ENCODE measurements around the gene HELZ.

HELZ gene

DNA sequence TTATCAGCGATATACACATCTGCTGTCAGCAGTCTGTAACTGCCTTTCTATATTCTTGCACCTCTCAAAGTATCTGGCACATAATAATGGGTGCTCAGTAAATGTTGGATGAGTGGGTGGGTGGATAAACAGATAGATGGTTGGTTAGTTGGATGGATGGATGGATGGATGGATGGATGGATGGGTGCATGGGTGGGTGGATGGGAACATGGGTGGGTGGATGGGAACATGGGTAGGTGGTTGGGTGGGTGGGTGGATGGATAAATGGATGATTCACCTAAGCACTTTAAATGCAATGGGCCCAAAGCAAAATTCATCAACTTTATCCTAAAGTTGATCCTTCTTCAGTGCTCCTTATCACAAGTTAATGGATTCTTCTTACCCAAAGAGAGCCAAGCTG is 48.6 kb downstream of the HELZ start:
- DNase-seq (ENCODE audit: insufficient read length, low spot score) (no peak), FAIRE-seq (no peak)

DNA sequence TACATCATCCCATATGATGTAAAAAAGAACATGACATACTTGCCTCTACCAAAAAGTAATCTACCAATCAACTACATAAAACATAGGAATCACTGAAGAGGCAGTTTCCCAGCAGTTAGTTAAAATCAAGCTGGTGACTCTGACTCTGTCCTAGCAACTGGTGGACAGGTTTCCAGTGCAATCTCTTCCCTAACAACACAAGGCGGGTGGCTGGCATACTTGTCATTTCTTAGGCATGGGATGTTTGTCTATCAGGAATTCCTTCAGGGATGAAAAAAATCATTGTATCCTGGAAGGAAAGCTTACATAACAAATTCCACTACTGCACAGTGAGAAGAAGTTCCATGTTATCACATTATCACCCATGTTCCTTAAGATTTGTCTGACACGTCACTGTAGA is 50.9 kb downstream of the HELZ start:
- FAIRE-seq (no peak), DNase-seq (ENCODE audit: insufficient read length, low spot score) (no peak)

DNA sequence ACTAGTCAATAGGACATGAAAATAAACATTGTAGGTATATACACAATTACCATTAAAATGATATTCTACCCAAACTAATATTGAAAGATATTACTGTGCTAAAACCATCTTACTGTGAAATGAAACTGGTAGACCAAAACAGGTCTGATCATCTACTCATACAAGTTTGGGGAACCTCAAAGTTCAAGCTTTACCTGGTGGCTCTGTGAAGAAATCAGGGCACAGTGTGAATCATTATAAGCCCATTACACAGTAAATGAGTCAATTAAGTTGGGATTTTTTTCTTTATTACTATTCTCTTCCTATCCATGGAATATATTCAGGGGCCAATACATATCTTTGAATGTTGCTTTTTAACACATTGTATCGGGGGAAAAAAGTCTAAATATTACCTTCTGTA is 57.1 kb downstream of the HELZ start:
- no peak for DNase-seq (ENCODE audit: insufficient read length, low spot score)
- FAIRE-seq = no peak

DNA sequence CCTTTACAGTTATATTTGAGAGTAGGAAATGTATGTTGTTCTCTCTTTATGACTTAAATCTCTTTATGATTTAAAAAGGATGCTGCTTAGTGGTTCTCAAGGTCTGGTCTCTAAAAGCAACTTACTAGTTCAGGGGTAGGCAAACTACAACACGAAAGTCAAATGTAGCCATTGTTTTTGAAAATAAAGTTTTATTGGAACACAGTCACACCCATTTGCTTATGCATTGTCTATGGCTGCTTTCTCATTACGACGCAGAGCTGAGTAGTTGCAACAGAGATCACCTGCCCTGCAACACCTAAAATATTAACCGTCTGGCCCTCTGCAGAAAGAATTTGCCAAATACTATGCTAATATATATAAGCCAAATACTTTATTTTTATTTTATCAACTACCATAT is 58.2 kb downstream of the HELZ start:
- DNase-seq (ENCODE audit: insufficient read length, low spot score) = no peak

DNA sequence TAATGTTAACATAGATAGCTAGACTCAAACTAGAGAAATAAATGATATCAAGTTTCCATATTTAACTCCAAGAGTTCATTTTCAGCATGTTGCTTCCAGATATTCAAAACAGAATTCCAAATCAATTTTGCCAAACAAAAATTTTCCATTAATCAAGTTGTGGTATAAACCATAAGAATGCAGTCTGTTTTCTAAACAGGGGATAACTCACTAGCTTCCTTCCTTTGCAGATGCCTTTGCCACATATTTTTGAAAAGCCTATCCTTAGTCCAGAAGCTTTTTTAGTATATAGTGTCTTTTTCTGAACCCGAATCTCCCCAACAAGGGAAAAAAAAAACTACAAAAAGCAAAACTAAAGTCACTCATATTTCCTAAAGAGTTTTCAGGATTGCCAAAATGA is 61.5 kb downstream of the HELZ start:
- FAIRE-seq = no peak
- no peak for DNase-seq (ENCODE audit: insufficient read length, low spot score)

More for the DNA sequence above, 58.2 kb downstream of the HELZ start:
- no peak for FAIRE-seq

DNA sequence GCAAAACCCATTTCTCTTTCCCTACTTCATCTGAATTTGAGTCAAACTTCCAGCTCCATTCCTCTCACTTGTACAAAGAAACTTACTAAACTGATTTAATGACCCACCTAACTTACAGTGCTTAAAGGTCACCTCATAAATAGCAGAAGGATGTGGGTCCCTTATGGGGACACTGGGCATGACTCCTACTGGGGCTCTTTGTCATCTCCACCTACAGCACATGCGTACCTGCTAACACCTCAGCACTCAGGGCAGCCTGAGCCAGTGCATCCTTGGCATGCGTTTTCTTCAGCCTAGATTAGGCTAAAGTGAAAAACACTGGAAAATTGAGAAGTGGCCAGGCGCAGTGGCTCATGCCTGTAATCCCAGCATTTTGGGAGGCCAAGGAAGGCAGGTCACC is 63.2 kb downstream of the HELZ start:
- DNase-seq (ENCODE audit: insufficient read length, low spot score) = no peak
- no peak for FAIRE-seq

DNA sequence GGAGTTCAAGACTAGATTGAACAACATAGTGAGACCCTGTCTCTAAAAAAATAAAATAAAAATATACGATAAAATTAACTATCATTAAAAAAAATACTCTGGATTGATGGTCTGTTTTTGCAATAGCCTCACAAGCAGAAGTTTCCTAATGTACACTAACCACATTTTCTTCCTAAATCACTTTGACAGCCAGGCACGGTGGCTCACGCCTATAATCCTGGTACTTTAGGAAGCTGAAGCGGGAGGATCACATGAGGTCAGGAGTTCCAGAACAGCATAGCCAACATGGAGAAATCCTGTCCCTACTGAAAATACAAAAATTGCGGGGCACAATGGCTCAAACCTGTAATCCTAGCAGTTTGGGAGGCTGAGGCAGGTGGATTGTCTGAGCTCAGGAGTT is 64.7 kb downstream of the HELZ start:
- no peak for FAIRE-seq
- no peak for DNase-seq (ENCODE audit: insufficient read length, low spot score)

DNA sequence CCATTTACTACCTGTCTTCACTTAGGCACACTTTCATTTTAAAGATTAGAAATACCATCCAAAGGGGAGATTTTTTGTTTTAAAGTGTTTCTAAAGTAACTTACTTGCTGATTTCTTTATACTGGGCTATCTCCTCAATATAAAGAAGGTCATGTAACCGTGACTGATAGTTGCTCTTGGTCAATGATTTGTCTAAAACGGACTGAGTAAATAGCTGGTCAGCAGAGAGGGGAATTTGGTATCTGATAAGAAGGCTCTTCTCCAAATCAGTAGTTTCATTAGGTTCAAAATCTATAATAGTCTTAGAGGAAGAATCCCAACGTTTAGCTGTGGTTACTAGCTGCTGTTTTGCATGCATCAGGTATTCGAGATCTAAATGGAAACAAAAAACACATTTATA is 66.4 kb downstream of the HELZ start:
- DNase-seq (ENCODE audit: insufficient read length, low spot score) = no peak
- no peak for FAIRE-seq

DNA sequence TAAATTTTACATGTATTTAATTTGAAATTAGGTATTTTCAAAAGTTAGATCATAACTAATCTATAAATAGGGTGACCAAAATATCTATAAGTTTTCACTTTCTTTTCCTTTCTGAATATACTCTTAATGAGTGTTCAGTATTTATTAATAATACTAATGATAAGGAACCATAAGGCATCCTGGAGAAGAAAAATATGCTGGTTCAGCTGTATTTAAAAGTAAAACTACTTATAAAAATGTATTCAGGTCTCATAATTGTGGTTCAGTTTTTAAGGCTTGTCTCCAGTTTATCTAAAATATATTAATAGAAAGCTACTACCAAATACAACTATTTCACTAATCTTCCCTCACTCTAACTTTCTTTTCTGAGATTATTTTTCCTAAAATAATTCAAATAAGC is 67.3 kb downstream of the HELZ start:
- no peak for FAIRE-seq
- DNase-seq (ENCODE audit: insufficient read length, low spot score) = no peak

DNA sequence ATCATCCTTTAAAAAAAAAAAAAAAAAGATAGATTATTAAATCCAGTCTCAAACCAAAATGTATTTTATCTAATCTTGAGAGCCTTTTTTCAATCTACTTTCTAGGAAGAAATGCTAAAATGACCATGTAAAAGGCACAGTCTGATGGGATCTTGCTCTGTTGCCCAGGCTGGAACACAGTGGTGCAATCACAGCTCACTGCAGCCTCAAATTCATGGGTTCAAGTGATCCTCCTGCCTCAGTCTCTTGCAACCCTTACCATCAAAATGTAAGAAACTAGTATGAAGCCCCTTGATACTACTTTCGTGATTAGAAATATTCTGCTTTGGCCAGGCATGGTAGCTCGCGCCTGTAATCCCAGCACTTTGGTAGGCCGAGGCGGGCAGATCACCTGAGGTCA is 70.8 kb downstream of the HELZ start:
- DNase-seq (ENCODE audit: insufficient read length, low spot score) (no peak), FAIRE-seq (no peak)

DNA sequence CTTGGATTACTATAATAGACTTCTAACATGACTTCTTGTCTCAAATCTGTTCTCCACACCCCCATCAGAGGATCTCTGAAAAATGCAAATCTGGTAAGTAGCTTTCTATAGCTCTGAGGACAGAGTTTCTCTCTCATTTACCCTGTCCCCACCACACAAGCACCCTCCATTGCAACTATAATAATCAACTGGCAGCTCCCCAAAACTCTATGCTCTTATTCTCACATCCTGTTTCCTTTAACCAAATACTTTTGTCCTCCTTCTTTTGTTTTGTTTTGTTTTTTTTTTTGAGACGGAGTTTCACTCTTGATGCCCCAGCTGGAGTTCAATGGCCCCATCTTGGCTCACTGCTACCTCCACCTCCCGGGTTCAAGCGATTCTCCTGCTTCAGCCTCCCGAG is 73.4 kb downstream of the HELZ start:
- DNase-seq (ENCODE audit: insufficient read length, low spot score) (peak; percentile 33), FAIRE-seq (peak; percentile 74)

DNA sequence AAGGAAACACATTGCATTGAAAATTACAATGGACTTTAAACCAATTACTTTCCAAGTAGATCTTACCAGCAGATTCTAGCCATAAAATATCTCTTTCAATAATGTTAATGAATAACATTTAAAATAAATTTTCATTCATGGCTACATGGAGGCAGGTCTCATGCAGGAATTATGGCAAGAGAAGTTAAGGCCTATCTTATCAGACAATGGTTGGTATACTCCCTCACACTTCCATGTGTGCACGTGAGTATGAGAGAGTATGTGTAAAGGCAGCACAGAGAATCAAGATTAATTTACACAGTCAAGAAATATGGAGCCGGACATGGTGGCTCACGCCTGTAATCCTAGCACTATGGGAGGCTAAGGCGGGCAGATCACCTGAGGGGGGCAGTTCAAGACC is 76.5 kb downstream of the HELZ start:
- no peak for DNase-seq (ENCODE audit: insufficient read length, low spot score)
- FAIRE-seq = no peak

DNA sequence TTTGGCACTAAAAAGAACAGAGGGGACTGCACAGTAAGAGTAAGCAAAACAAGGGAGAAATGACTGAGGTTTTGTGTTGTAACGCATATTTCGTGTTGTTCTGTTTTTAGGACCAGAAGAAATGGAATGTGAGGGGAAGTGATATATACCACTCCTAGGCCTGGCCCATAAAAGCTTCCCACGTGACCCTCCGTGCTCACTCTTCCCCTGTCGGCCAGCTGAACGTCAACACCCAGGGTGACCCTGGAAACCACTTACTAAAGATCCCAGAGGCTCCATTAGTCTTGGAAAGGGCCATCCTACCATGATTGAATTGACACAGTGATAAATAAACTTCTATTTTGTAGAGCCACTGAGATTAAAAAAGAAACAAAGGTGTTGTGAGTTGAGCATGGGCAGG is 79.8 kb downstream of the HELZ start:
- FAIRE-seq (no peak), DNase-seq (ENCODE audit: insufficient read length, low spot score) (no peak)

DNA sequence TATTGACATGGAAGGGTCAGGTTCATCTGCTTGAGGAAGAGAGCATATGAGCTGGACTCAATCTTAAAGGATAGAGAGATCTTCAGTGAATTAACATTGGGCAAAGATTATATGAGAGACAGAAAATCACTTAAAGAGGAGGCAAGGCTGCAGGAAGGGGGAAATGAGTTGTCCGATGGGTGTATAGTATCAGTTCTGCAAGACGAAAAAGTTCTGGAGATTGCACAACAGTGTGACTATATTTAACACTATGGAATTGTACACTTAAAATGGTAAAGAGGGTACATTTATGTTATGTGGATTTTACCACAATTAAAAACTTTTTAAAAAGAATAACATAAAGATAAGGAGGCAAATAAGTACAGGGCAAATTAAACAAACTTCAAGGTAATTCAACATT is 80.7 kb downstream of the HELZ start:
- DNase-seq (ENCODE audit: insufficient read length, low spot score) = no peak
- no peak for FAIRE-seq

DNA sequence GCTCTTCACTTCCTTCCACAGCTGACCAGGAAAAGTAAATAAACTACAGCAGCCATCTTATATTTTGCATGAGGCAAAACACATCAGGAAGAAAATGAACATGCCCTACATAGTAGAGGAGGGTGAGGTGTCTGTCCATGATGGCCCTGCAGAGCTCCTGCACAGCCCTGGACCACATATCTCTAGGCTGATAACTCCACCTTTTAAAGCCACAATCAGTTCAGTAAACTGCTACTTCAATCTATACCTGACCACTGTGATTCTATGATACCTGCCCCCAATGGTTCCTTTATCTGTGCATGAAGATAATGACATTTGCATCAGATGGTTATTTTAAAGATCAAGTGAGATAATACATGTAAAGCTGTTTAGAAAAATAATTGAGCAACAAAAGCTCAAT is 82.2 kb downstream of the HELZ start:
- FAIRE-seq = no peak

DNA sequence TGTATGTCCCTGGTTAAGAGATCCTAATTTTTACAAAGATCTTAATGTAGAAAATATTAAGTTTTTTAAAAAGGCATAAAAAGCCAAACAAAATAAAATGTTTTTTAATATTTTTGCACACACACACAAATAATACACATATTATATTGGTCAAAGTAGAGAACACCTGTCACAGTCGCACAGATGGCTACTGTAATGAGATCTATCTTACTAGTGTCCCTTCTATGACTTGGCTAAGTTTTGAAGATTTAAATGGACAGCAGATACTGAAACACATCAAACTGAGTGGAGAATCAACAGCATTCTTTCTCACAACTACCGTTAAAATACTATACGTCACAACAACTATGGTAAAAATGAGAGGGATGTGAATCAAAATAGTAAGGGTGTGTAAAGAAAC is 83.4 kb downstream of the HELZ start:
- no peak for FAIRE-seq
- no peak for DNase-seq (ENCODE audit: insufficient read length, low spot score)

More for the DNA sequence above, 82.2 kb downstream of the HELZ start:
- DNase-seq (ENCODE audit: insufficient read length, low spot score) = no peak

DNA sequence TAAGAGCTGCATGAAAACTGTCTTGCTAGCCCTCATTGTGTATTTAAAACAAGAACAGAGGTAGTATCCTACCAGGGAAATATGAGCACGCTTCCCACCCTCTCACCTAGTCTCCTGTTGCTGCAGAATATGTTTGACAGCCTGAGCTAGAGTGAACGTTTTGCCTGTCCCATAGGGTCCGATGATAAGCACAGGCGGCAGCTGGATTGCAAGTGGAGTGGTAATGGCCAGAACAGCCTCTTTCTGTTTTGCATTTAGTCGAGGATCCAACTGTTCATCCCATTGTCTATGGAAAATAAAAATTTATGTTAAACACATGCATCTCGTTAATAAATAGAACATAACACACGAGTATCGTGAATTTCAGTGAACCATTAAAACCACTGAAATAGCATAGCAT is 84.2 kb downstream of the HELZ start:
- no peak for FAIRE-seq

DNA sequence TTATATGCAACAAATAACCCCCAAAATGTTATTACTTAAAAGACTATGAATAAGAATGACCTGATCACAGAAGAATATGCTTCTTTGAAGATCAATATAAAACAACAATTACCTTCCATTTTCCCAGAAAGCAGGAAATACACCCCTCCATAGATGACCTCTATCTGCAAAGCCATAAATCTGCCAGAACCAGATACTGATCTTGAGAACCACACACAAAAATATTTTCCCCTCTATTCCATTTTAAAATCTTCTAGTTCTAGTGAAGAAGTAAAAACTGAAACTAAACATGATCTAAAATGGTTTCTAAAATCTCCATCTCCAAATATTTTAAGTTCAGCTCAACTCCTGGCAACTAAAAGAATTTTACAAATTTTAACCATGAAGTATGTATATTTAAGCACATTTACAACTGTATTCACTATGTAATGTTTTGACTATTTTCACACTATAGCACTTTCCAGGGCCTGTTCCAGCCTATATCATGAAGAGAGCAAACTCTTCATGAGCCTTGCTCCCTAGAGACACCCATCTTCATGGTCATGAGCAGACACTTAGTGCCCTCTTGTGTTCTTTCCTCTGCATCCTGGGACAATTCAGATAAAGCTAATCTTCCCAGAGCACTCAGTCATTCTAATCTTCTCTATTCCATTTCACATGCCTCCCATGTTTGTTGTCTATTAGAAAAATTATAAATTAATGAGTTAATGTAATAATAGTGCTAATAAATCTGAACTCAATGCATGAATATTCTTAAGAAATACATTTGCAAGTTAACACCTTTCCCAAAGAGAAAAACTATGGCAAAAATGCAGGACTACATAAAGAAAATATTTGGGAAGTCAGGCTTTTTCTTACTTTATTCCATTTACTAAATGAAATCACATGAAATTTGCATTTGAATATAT is 87.0 kb downstream of the HELZ start:
- peak; percentile 49 for FAIRE-seq
- DNase-seq (ENCODE audit: insufficient read length, low spot score) = no peak

More for the DNA sequence above, 84.2 kb downstream of the HELZ start:
- no peak for DNase-seq (ENCODE audit: insufficient read length, low spot score)

DNA sequence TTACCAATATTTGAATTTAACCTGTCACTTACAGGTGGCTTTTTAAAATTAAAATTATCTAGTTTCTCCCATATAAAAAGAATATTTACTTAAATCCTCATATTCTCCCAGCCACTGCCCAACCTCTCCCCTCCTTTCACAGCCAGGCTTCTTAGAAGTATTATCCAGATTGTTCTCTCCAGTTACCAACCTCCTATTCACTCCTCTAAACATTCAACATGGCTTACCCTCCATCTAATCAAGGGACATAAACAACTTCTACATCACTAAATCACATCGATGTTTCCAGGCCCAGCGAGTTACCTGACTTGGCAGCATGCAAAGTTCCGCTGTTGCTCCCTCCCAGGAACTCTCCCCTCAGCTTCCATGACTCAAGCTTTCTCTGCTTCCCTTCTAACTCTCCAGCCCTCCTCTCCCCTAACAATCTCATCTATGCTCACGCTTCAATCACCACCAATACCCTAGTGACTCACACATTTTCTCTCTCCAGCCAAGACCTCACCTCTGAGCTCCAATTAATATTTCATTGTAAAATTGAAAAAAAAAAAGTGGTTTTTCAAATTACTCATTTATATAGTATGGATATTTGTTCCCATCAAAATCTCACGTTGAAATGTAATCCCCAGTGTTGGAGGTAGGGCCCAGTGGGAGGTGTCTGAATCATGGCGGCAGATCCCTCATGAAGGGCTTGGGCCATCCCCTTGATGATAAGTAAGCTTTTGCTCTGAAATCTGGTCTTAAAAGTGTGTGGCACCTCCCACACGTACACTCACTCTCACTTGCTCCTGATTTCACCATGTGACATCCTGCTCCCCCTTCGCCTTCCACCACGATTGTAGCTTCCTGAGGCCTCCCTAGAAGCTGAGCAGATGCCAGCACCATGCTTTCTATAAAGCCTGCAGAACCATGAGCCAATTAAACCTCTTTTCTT is 88.5 kb downstream of the HELZ start:
- FAIRE-seq = no peak
- DNase-seq (ENCODE audit: insufficient read length, low spot score) = no peak

DNA sequence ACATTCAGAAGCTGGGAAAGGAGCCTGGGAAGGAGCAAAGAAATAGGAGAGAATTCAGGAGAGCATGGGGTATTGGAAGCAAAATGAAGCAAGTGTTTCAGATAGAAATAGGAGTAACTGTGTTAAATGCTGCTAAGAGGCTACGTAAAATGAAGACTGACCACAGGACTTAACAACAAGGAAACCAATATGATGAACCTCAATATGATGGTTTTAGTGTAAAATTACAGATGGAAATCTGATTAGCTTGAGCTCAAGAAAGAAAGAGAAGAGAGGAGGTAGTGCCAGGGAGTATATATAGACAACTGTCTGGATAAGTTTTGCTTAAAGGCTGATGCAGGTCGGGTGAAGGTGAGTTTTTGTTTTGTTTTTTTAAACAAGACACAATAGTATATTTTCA is 92.2 kb downstream of the HELZ start:
- DNase-seq (ENCODE audit: insufficient read length, low spot score) (no peak), FAIRE-seq (no peak)

DNA sequence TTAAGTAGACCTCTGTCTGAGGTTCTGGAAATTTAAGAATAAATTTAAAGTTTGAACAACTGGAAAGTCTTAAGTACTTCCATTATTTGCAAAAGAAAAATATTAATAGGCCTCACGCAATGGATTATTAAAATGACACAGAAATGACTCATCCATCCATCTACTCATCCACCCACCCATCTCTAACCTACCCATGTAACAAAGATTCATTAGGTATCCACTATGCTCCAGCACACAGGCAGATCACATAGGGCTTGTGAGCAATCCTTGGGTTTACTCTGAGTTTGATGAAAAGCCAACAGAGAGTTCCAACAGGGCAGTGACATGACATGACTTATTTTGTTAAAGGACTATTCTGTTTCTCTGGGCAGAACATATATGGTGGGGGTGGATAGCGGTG is 93.3 kb downstream of the HELZ start:
- FAIRE-seq (no peak), DNase-seq (ENCODE audit: insufficient read length, low spot score) (no peak)

DNA sequence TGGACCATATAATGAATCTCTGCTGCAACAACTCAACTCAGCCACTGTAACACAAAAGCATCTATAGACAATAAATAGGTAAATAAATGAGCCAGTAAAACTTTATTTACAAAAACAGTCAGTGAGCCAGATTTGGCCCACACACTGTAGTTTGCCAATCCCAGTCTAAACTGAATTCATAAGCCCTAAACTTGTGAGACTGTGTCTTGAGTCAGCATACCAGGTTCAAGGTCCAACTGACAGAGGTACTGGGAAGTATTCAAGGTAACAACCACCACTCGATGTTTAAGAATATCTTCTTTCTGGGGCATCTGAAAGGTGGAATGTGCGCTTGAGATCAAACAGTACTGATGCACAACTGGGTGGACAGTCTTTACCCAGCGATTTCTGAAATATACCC is 94.2 kb downstream of the HELZ start:
- DNase-seq (ENCODE audit: insufficient read length, low spot score) (no peak), FAIRE-seq (no peak)

All from GM19239 (cell line).